HG02970 (cell line): ENCODE data around the gene DTD1.

Source experiments
- ATAC-seq: cut with Tn5 transposase; IDR thresholded peaks from one replicate; pipeline ENCODE4 v1.9.1; 2021; ENCODE audit warnings: mild to moderate bottlenecking, moderate library complexity, moderate number of reproducible peaks; ENCODE audit not compliant: unreplicated experiment, low FRiP score

The DTD1 gene, protein sequence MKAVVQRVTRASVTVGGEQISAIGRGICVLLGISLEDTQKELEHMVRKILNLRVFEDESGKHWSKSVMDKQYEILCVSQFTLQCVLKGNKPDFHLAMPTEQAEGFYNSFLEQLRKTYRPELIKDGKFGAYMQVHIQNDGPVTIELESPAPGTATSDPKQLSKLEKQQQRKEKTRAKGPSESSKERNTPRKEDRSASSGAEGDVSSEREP

DNA sequence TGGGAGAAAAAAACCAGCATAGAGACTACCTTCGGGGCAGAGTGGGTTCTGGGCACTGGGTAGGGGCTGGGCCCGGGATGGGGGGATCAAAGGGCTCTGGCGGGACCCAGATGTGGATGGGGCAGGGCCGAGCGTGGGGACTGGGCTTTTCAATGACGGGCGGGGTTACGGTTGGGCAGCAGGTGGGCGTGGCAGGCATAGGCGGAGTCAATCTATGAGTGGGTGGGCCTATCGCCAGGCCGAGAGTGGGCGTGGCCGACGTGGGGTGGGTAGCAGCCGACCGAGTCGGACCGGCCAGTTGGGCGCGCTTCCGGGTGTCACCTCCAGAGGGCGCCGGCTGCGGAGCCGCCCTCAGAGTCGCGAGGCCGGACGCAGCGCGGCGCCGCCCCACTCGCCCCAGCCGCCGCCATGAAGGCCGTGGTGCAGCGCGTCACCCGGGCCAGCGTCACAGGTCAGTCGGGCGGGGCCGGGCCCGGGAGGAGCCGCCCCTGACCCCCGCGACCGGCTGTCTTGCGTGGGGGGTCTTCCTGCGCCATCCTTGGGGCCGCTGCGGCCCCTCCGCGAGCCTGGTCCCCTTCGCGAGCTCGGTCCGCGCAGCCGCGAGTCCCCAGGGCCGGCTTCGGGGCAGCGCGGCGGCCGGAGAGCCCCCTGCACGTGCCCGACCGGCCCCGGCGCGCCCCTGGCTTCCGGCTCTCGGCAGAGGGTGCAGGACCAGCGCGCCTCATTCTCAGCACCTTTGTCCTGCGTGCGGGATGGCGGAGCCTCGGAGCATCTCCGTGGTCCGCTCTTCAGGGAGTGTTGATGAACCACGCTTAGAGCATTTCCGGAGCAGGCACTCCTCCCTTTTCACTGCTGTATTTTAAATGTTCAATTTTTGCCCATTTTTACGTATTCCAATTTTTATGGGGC is at the start of gene DTD1:
Gene DTD1, plus strand, starts transcription at position 390 of the 909 bp plus-strand sequence. Its CDS starts 19 bp downstream, at position 409.
- peak; percentile 95 for ATAC-seq

DNA sequence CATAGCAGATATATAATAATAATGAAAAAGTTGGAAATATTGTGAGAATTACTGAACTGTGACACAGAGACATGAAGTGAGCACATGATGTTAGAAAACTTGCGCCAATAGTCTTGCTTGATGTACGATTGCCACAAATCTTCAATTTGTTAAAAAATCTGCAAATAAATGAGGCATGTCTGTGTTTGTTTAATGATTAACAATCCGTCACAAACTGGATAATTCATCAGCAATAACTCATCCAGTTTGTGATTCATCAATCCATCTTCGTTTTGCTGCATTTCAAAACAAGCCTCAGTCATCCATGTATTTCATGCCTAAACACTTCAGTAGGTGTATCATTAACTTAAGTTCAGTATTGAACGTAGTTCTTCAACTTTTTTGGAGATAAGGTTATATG is 46.1 kb upstream of the DTD1 start:
- no peak for ATAC-seq

DNA sequence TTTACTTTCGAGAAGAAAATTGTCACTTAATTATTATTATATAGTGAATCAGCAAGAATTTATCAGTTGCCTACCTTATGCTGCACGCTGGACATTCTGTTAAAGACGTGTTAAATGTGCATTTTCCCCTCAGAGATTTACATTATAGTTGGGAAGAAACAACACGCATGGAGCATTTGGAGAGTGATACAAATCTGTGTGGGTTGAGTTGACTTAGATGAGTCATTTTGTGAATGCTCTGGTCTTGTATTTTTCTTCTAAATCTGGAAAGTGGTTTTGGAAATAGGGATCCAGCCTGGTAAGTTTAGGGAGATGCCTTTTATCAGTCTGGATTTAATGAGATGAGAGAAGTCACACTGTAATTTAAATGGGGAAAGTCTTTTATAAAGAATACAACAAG is 44.6 kb upstream of the DTD1 start:
- ATAC-seq, result no peak

DNA sequence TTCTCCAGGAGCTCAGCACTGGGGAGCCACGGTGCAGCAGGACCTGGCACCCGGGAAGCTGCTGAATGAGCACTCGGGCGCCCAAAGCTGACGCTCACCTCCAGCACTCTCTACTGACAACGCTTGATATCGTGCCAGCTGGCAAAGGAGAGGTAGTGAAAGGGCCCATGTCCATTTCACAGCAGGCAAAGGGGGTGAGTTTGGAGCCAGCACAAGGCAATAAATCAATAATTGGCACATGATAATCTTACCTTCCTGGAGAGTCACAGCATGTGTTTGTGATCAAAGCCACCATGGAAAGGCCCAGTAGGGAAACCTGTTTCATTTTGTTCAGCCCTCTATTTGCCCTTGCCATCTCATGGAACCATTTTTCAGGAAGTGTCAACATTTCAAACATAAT is 43.9 kb upstream of the DTD1 start:
- ATAC-seq, result no peak

DNA sequence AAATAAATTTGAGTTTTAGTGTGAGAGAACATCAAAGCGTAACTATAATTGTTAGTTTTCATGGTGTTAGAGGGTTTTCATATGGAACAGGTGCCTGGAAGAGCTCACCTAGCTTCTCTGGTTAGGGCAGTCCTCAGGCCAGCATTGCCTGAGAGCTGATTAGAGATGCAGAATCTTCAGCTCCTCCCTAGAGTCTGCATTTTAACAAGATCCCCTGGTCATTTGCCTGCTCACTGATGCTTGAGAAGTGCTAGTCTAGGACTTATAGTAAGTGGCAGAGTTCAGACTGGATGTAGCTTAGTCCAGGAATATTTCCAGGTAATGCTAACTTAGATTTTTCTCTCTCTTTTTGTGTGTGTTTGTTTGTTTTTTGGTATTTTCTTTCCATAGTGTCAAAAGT is 42.3 kb upstream of the DTD1 start:
- ATAC-seq, result no peak

DNA sequence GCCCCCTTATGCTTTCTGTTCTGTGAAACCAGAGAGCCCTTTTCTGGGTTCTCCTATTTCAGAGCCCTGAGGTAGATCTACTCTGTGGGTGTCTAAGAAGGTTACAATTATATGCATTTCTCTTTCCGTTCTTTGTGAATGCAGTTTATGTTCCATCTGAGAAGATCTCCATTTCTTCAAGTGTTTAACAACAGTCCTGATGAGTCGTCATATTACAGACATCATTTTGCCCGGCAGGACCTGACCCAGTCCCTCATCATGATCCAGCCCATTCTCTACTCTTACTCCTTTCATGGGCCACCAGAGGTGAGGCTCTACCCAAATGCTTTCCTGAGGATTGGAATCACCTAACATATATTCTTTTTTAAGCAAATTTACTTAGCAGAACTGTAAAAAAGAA is 39.4 kb upstream of the DTD1 start:
- ATAC-seq, result no peak

DNA sequence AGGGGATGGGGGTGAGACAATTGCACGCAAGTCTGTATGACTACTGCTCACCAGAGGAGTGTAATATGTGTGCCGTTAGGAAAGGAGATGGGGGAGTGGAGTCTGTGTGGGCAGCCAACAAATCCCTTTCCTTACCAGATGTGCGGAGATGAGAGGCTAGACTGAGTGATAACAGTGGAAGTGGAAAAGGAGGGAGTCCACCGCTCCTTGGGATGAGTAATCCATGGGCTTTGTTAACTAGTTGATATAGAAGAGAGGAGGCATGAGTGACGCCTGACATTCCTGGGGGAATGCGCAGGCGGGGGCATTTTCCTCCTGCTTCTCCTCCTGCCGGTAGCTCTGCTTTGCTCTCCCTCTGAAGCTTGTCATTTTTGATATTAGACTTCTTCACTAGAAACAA is 34.1 kb upstream of the DTD1 start:
- ATAC-seq, result no peak

DNA sequence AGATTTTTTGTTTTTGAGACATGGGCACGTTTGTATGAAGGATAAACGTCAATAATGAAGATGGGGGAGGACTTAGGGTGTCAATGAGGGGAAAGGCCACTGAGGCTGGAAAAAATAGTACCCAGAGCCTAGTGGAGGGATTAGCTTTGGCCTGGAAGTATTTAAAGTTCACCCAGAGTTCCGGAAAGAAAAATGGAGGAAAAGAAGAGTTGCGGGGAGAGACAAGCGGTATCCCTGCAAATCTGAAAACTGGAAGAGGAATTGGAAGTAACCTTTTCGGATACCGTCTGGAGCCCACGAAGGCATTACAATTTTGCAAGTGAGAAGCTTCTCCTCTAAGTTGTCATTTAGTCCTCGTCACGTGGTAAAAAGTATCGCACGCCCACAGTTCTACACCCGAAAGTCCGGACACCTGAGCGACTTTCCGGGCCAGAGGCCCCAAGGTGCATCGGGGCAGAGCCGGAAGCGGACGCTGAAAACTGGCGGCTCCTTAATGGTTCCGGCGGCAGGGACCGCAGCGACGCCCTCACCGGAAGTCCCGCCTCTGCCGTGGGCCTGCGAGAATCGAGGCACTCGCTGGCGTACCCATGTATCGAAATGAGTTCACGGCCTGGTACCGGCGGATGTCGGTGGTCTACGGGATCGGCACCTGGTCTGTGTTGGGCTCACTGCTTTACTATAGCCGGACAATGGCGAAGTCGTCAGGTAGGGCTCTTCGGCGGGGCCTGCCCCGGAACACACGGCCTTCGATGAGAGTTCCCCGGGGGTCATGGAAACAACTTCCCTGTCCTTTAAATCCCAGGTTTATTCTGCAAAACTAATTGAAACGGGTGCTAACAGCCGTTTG is 20.7 kb upstream of the DTD1 start, which contains the start of gene SMIM26:
Gene SMIM26, plus strand, starts transcription at position 541 of the 847 bp plus-strand sequence. Its CDS starts 47 bp downstream, at position 588.
- ATAC-seq, result peak; percentile 99

DNA sequence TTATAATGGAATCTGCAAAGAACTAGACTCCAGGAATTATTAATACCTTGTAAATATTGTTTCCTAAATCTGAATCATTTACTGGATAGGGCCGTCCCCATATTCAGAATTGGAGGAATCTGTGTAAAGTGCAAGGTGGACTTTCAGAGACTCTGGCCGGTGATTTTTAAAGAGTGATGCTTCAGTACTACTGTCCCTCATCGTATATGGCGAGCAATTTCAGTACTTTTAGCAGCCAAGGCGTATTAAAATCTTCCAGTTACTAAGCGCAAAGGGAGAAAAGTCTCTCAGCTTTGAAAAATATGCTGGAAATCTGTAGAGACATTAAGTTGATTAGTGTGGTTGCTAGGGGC is 20.1 kb upstream of the DTD1 start:
- ATAC-seq, result peak; percentile 20

DNA sequence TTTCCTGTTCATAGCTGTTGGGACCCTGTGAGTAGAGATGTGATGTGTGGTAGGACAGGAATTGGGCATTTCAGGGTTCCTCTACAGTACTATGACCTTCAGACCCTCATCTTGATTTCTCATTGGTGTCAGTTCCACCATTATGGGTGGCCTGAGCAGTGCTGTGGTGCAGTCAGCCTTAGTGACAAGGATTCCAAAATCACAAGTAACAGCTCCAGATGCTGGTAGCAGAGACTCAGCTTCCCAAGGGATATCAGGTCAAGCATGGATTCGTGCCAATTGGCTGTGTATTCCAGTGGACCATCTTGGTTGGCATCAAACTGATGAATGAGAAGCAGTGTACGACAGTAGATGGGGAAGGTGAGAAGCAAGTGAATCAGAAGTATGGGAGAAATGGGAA is 16.8 kb upstream of the DTD1 start:
- ATAC-seq, result no peak

DNA sequence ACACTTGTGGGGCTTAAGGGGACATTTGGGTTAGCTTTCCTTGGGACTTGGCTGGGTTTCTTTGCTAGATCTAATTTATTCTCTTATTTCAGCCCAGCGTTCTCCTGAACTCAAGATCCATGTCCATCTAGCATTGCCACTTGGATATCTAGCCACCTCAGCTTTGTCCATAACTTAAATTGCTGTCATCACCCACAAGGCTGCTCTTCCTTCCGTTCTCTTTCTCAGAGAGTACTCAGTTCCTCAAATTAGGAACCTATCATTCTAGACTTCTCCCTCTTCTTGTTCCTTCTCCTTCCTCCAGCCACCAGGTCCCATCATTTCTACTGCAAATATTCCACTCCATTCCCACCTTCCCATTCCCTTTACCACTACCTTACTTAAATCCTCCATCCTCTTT is 16.3 kb upstream of the DTD1 start:
- no peak for ATAC-seq

DNA sequence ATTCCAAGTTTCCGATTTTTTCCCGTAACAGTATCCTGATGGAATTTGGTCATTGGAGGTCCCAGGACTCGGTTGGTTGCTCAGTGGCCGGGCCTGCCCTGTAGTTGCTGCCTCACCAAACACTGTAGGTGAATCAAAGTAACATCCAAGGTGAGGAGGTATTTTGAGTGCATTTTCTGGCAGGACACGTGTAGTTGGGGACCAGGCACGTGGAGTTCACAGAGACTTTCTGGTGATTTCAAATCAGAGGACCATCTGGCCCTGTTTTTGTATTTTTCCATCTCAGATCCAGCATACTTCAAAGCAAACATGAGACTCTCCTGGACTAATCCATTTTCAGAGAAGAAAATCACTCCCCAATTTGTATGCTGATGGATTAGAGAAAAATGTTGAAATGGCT is 9.9 kb upstream of the DTD1 start:
- ATAC-seq, result no peak

DNA sequence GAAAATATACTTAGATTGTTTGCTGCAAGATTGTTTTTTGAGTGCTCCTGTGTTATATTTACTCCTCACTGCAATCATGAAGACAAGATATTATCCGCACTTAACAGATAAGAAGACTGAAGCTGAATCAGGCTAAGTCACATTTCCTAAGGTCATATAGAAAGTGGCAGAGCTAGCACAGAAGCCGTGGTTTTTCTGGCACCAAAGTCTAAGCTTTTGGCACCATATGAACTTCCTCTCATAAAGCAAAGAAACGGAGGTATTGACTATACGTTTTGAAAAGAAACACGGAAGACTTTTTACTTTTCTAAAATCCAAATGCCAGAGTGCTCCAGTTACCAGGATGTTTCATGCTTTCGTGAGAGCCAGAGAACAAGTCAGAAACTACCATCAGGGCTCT is 9.3 kb upstream of the DTD1 start:
- no peak for ATAC-seq

DNA sequence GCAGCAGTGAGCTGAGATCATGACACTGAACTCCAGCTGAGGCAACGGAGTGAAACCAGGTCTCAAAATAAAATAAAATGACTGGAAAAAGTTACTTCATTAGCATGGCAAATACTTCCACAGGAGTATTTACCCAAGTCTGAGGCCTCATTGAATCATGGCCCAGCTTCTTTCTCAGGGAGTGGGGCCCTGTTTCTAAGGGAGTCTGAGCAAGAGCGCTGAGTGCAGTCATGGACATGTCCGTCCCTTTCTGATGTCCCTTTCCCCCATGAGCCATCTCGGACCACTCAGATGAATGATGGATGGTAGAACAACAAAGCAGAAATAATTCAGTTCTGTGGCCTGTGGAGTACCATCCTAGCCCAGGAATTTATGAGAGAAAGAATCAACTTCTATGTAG is 7.8 kb upstream of the DTD1 start:
- no peak for ATAC-seq

DNA sequence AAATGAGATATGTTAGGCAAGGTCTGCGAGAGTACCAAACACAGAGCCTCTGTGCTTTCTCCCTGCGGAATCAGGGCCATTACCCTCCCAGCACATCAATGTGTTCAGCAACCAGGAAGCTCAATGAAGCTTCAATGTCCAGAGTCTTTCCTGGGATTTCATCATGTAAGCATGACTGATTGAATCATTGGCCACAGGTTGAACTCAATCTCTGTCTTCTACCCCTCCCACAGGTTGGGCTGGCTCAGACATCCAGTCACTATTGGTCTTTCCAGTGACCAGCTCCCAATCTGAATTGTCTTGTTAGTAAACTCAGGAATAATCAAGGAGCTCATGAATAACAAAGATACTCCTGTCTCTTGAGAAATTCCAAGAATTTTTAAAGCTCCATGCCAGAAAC is 2.7 kb upstream of the DTD1 start:
- no peak for ATAC-seq

DNA sequence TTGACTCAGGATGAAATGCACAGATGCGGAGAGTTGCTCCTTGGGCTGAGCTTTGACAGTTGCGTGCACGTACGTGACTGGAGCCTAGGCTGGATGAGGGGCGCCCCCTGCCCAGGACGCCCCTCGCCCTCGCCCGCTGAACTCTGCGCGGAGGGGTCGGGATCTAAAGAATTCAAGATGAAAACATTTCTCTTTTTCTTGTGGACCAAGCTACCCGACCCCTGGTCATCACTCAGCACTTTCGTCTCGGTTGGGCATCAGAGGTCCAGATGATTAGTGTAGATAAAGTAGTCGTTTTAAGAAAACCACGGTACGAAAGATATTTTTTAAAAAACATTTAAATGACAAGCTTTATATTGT is 700 bp downstream of the DTD1 start:
- ATAC-seq, result no peak

DNA sequence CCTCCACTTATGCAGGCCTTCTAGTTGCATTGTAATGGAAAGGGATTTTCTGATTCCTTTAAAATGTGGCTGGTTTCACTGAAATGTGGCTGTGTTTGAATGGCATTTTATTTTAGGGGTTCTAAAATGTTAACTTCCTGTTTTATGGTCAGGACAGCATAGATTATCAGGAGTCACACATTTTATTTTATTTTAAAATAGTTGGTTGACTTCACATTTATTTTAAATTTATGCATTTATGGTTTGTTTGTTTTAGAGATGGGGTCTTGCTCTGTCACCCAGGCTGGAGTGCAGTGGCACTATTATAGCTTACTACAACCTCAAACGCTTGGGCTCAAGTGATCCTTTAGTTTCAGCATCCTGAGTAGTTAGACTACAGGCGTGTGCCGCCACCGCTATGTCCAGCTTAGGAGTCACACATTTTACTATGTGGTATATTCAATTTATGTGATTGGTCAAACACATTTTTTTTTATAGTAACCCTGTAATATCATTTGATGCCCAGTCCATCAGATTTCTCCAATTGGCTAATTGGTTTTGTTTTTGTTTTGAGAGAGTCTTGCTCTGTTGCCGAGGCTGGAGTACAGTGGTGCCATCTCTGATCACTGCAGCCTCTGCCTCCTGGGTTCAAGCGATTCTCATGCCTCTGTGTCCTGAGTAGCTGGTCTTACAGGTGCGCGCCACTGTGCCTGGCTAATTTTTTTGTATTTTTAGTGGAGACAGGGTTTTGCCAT is 2.3 kb downstream of the DTD1 start:
- no peak for ATAC-seq

DNA sequence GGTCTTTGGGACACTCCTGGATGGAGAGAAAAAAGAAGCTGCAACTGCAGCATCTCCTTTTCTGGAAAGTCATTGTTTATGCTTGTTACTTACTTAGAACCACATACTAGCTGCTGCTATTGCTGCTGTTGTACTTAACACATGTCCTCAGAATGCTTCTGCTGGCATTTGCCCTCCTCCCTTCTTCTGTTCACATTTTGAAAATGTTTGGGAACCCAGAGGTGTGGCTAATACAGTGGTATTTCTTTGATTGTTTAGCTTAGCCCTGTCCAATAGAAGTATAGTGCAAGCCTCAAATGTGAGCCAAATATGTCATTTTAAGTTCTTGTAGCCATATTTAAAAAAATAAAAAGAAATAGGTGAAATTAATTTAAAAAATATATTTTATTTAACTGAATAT is 8.4 kb downstream of the DTD1 start:
- no peak for ATAC-seq

DNA sequence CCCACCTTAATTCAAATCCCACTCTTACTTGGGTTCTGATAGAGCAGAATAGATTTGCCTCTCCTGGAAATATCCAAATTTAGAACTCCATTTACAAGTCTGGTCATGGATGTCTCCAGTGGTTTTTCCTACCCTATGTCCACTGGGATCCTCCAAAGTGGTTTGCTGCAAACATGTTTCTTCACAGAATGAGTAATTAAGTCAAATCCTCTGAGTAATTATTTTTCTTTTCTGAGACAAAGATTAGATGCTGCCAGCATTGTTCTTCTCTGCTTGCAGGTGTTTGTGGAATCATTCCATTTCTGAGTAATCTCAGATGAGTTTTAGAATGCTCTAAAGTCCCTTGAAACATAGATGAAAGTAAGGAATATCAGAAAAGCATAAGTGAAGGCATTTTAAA is 21.9 kb downstream of the DTD1 start:
- no peak for ATAC-seq

DNA sequence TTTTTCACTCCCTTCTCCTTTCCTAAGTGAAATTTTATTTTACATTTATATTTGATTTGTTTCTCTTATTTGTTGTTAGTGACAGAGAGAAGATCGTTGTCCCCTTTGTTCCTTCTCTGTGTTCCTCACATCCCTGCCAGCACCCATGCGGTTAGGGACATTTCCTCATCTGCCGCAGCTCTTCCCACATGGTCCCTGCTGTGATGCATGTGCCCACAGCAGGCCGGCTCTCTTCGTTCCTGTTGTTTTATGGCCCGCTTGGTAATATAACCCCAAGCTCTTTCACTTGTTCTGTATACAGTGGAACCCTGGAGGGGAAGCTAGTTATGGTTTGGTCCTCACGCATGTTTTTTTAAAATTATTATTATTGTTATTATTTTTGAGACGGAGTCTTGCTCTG is 23.6 kb downstream of the DTD1 start:
- ATAC-seq, result no peak

DNA sequence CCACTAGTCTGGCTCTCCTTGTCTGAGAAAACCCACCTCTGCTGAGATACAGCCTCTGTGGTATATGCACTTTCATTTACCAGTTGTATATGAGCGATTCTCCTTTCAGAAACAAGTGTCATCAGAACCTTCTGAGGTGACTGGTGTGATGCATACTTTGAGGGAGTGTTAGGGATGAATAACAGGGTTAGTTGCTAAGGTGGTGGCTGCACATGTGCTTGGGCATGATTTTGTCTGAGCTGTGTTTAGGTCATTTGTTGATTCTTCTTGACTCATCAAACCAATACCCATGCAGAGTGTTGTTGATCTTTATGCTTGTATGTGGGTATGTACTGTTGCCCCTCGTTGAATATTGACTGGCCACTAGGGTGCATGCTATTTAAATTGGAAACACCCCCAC is 25.7 kb downstream of the DTD1 start:
- no peak for ATAC-seq
